HG02973 (cell line): ENCODE measurements around the gene ARID4B.
"Not testable (repeated sequence)": the region's sequence is repeated elsewhere in the genome, so short reads cannot be mapped to it uniquely, and the experiment has no call there.

Experiments
- ATAC-seq: cut with Tn5 transposase; IDR thresholded peaks from one replicate; pipeline ENCODE4 v1.9.1; 2021; ENCODE audit warnings: moderate library complexity; ENCODE audit not compliant: unreplicated experiment

The ARID4B gene

GRCh38 chr1:235270625-235271024, 57.4 kb downstream of the ARID4B start:
- no peak for ATAC-seq

GRCh38 chr1:235269990-235270389, 58.0 kb downstream of the ARID4B start:
- not testable (repeated sequence) for ATAC-seq

GRCh38 chr1:235268379-235269125, 59.4 kb downstream of the ARID4B start:
- no peak for ATAC-seq

- no peak for ATAC-seq
Observed at GRCh38 chr1:235266967-235267366, 61.0 kb downstream of the ARID4B start.

- ATAC-seq: no peak
Observed at GRCh38 chr1:235266325-235266724, 61.7 kb downstream of the ARID4B start.

- no peak for ATAC-seq
Observed at GRCh38 chr1:235265900-235266299, 62.1 kb downstream of the ARID4B start.

GRCh38 chr1:235264327-235264726, 63.7 kb downstream of the ARID4B start:
- no peak for ATAC-seq

- ATAC-seq: no peak
Observed at GRCh38 chr1:235262539-235262938, 65.4 kb downstream of the ARID4B start.

- ATAC-seq: no peak
Observed at GRCh38 chr1:235261243-235261642, 66.7 kb downstream of the ARID4B start.

GRCh38 chr1:235259133-235259778, 68.7 kb downstream of the ARID4B start:
- ATAC-seq: no peak

- ATAC-seq: not testable (repeated sequence)
Observed at GRCh38 chr1:235258068-235258467, 69.9 kb downstream of the ARID4B start.

- no peak for ATAC-seq
Observed at GRCh38 chr1:235254721-235255120, 73.3 kb downstream of the ARID4B start.

- ATAC-seq: peak; percentile 78
Observed at GRCh38 chr1:235253219-235253962, 74.6 kb downstream of the ARID4B start.

GRCh38 chr1:235250430-235250829, 77.5 kb downstream of the ARID4B start:
- ATAC-seq: no peak

- peak; percentile 58 for ATAC-seq
Observed at GRCh38 chr1:235246022-235246948, 81.7 kb downstream of the ARID4B start.

- ATAC-seq: no peak
Observed at GRCh38 chr1:235244974-235245592, 82.9 kb downstream of the ARID4B start.

- no peak for ATAC-seq
Observed at GRCh38 chr1:235240960-235241359, 87.0 kb downstream of the ARID4B start.

GRCh38 chr1:235239851-235240250, 88.1 kb downstream of the ARID4B start:
- ATAC-seq: no peak

GRCh38 chr1:235238558-235238957, 89.4 kb downstream of the ARID4B start:
- ATAC-seq: no peak

- ATAC-seq: no peak
Observed at GRCh38 chr1:235236128-235236527, 91.9 kb downstream of the ARID4B start.
